Suppressor macrophage treated with lipopolysaccharide for 1 hour (primary cell): ENCODE results near the gene TRIM69.
"Not testable (repeated sequence)": the region's sequence is repeated elsewhere in the genome, so short reads cannot be mapped to it uniquely, and the experiment has no call there.

Experiments
- DNase-seq, 3 donors: peaks; one replicate each; pipeline ENCODE4 v3.0.0-alpha.2; 2020 to 2022

Gene TRIM69

GRCh38 chr15:44743454-44743853 is 7.1 kb downstream of the TRIM69 start:
- not testable (repeated sequence) for DNase-seq

GRCh38 chr15:44753345-44753744 is 17.0 kb downstream of the TRIM69 start:
- DNase-seq: no peak

- DNase-seq: no peak
Observed at GRCh38 chr15:44763187-44763586, 26.9 kb downstream of the TRIM69 start.

GRCh38 chr15:44763848-44764247 is 27.5 kb downstream of the TRIM69 start:
- DNase-seq: no peak

GRCh38 chr15:44765036-44765435 is 28.7 kb downstream of the TRIM69 start:
- peak in 1 of 3 donors; percentile 7 for DNase-seq

- DNase-seq: no peak
Observed at GRCh38 chr15:44769521-44769920, 33.2 kb downstream of the TRIM69 start.

- DNase-seq: not testable (repeated sequence)
Observed at GRCh38 chr15:44770715-44771114, 34.4 kb downstream of the TRIM69 start.

- peak in 1 of 3 donors; percentile 6 for DNase-seq
Observed at GRCh38 chr15:44775953-44776352, 39.6 kb downstream of the TRIM69 start.

GRCh38 chr15:44779761-44780160 is 43.4 kb downstream of the TRIM69 start:
- no peak for DNase-seq

GRCh38 chr15:44780608-44781007 is 44.3 kb downstream of the TRIM69 start:
- DNase-seq: no peak

- no peak for DNase-seq
Observed at GRCh38 chr15:44781128-44781810, 44.9 kb downstream of the TRIM69 start.

- no peak for DNase-seq
Observed at GRCh38 chr15:44782516-44782915, 46.2 kb downstream of the TRIM69 start.

- not testable (repeated sequence) for DNase-seq
Observed at GRCh38 chr15:44784918-44785274, 48.6 kb downstream of the TRIM69 start.

- DNase-seq: no peak
Observed at GRCh38 chr15:44788748-44789147, 52.4 kb downstream of the TRIM69 start.

GRCh38 chr15:44790215-44790614 is 53.9 kb downstream of the TRIM69 start:
- DNase-seq: no peak

- no peak for DNase-seq
Observed at GRCh38 chr15:44790656-44791055, 54.3 kb downstream of the TRIM69 start.

GRCh38 chr15:44792715-44793114 is 56.4 kb downstream of the TRIM69 start:
- DNase-seq: no peak

- no peak for DNase-seq
Observed at GRCh38 chr15:44794072-44794471, 57.7 kb downstream of the TRIM69 start.

- no peak for DNase-seq
Observed at GRCh38 chr15:44796508-44796907, 60.2 kb downstream of the TRIM69 start.

- peak in 2 of 3 donors; percentile 22 to 28 for DNase-seq
Observed at GRCh38 chr15:44798826-44799225, 62.5 kb downstream of the TRIM69 start.

- peak in 1 of 3 donors; percentile 27 for DNase-seq
Observed at GRCh38 chr15:44801364-44801763, 65.0 kb downstream of the TRIM69 start.

- no peak for DNase-seq
Observed at GRCh38 chr15:44801797-44802196, 65.5 kb downstream of the TRIM69 start.

- peak in 1 of 3 donors; percentile 14 for DNase-seq
Observed at GRCh38 chr15:44802336-44802735, 66.0 kb downstream of the TRIM69 start.

GRCh38 chr15:44804298-44805046 is 68.1 kb downstream of the TRIM69 start:
- no peak for DNase-seq
